Fibroblast of mammary gland (primary cell): ENCODE data around the gene ABCG4.

Experiments
- DNase-seq: peaks from one replicate; pipeline ENCODE4 v3.0.0-alpha.2; 2010; ENCODE audit warnings: low read depth
- H3K4me3 ChIP-seq: 2 replicates; pipeline ENCODE4 v1.5.1; 2011; ENCODE audit warnings: low read depth, mild to moderate bottlenecking, low read length, moderate library complexity; ENCODE audit not compliant: control insufficient read depth
- TF ChIP-seq, protein P1 (sequence below): conservative IDR thresholded peaks from 2 replicates; pipeline ENCODE4 v1.5.1; 2011; ENCODE audit warnings: low read depth, low read length, inconsistent platforms; ENCODE audit not compliant: control insufficient read depth, insufficient read depth

ABCG4 gene

DNA sequence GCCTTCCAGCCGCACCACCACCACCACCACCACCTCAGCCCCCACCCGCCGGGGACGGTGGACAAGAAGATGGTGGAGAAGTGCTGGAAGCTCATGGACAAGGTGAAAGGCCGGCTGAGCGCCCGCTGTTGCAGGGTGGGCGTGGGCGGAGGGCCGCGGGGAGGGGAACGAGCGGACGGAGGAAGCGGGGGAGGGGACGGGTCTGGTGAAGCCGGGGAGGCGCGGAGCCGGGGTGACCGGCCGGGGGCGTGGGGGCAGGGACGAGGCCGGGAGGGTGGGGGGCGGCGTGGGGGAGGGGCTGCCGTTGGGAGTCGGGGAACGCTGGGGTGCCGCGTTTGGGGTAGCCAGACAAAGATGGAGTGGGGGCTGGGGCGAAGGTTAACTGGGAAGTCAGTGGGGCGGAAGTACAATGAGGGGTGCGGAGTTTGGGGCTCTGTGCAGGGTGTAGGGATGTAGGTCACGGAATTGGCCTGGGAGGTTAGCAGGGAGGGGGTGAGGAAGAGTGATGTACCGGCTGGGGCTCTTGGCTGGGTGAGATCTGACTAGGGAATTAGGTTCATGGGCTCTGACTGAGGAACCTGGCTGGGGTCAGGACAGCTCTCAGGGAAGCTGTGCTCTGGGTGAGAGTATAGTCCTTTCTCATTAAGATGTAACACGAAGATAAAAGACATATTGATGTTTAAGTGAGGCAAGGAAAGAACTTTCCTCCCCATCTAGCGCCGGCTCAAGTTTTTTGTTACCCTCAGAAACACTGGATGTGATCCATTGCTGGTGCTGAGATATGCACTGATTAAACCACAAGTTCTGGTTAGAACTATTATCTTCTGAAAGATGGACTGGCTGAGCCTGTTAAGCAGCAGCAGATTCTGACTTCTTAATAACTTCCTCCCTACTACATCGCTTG lies 57.9 kb downstream of the ABCG4 start:
- TF ChIP-seq, protein P1, sequence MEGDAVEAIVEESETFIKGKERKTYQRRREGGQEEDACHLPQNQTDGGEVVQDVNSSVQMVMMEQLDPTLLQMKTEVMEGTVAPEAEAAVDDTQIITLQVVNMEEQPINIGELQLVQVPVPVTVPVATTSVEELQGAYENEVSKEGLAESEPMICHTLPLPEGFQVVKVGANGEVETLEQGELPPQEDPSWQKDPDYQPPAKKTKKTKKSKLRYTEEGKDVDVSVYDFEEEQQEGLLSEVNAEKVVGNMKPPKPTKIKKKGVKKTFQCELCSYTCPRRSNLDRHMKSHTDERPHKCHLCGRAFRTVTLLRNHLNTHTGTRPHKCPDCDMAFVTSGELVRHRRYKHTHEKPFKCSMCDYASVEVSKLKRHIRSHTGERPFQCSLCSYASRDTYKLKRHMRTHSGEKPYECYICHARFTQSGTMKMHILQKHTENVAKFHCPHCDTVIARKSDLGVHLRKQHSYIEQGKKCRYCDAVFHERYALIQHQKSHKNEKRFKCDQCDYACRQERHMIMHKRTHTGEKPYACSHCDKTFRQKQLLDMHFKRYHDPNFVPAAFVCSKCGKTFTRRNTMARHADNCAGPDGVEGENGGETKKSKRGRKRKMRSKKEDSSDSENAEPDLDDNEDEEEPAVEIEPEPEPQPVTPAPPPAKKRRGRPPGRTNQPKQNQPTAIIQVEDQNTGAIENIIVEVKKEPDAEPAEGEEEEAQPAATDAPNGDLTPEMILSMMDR: no peak
- H3K4me3 ChIP-seq: peak overlapping the region; percentile 94
- peak; percentile 19 for DNase-seq

DNA sequence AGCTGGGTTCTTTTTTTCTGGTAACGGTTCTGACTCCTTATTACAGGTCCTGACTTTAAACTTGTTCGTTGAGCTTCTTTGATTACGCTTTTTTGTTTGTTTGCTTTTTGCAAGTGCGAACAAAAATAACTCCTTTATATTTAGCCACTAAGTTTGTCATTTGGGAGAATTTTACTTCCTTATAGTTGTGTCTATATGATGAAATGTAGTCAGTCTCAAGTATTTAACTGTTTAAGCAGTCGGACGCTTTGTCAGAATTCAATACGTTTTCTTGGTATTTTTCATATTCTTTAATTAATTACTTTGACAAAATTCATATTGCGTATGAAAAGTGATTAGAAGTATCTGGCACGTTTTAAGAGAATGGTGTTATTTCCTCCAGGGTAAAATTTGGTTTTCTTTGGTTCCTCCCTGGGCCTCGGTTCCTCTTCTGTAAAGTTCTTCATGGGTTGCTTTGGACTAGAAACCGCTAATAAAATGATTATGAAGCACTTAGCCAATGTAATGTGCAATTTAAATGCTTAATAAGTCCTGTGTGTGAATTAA lies 58.6 kb downstream of the ABCG4 start:
- TF ChIP-seq, protein P1: no peak
- no peak for DNase-seq
- peak overlapping the region; percentile 94 for H3K4me3 ChIP-seq

DNA sequence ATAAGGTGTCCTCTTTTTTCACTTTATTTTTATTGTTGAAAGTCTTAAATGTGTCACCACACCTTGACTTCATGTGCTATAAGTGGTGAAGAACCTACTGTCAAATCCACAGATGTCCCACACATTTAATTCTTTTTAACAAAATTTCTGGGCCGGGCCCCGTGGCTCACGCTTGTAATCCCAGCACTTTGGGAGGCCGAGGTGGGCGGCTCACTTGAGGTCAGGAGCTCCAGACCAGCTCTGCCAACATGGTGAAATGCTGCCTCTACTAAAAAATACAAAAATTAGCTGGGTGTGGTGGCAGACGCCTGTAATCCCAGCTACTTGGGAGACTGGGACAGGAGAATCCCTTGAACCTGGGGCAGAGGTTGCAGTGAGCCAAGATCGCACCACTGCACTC lies 60.3 kb downstream of the ABCG4 start:
- TF ChIP-seq, protein P1: no peak
- no peak overlapping the region for H3K4me3 ChIP-seq
- DNase-seq: no peak

DNA sequence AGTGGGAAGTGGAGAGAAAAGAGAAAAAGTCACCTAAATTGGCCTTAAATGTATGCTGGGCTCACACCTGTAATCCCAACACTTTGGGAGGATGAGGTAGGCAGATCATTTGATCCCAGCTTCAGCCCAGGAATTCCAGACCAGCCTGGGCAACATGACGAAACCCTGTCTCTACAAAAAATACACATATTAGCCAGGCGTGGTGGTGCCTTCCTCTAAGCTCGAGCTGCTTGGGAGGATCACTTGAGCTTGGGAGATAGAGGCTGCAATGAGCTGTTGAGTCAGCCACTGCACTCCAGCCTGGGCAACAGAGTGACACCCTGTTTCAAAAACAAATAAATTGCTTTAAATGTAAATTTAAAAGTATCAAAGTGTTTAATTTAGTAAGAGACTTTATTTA lies 61.2 kb downstream of the ABCG4 start:
- no peak for DNase-seq
- TF ChIP-seq, protein P1: no peak
- H3K4me3 ChIP-seq: no peak overlapping the region
